ENCODE results near the gene HS2ST1.

- TF ChIP-seq CTCF (IDR thresholded peaks at IDR 0.05) (no peak), POLR2A (IDR thresholded peaks at IDR 0.05) (no peak)
These were observed 205.2 kb downstream of the HS2ST1 start for GRCh38 chr1:87119541-87120140.
